ENCODE measurements around the gene RNASE3. TPM values are rescaled to one million over a fixed set of nuclear protein-coding genes. Genes with fewer than 3 reads are reported as not detected.

Gene RNASE3
- polyA plus RNA-seq, 1 donor from 2014 or later = not detected

DNA sequence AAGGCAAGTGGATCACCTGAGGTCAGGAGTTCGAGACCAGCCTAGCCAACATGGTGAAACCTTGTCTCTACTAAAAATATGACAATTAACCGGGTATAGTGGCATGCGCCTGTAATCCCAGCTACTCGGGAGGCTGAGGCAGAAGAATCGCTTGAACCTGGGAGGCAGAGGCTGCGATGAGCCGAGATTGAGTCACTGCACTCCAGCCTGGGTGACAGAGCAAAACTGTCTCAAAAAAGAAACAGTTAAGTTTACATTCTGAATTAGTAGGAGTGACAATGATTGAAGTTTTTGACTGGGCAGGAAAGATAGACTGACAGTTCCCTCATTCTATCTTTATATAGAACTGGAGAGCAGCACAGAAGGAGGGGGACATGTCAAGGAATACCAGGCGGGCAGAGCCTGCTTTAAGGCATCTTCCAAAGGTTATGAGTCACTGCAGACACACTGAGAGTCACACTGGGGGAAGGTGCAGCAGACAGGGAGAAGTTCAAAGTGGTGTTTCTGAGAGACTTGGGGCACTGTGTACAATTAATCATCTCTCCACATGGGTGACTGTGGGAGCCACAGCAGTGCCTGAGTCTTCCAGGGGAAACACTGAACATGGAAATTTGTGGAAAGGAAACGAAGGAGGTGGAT is 42.8 kb upstream of the RNASE3 start:
- no peak overlapping the region for H3K4me2 ChIP-seq (ENCODE audit: low read length)

DNA sequence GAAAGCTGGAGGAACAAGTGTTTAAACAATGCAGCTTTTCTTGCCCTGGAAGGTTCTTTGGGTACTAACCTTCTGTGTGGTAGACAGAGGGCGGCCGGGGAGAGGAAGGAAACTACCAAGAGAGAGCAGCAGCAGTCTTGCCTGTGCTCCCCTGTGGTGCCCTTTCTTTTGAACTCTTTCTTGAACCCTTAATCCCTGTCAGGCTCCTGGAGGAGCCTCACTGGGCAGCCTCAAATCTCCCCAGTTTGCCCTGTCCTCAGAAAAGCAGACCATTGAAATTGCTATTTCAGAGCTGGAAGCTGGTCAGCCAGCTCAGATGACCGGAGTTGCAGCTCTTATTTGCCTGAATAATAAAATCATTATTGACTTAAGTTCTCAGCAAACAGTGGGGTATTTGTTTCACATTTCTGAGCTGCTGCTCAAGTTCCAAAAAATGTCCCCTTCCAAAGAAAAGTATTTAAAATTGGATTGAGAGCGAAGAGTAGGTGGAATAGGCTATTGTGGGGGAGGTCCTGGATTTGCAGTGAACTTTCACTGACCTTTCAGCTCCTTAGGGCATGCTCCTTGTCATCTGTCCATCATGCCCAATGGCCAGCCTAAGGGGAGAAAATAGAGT is 42.1 kb upstream of the RNASE3 start:
- Histone ChIP-seq H3K4me3 (ENCODE audit: low read length) (no peak overlapping the region), H3K9ac (ENCODE audit: low read length) (no peak overlapping the region), H4K20me1 (ENCODE audit: insufficient read depth) (no peaks in the 10 kb centered on the region), H3K27me3 (ENCODE audit: insufficient read depth, low read depth, low read length) (no peaks in the 10 kb centered on the region), H2AFZ (ENCODE audit: low read depth, low read length) (no peak overlapping the region), H3F3A (ENCODE audit: insufficient read depth, low read length, poor library complexity, severe bottlenecking) (no peaks in the 10 kb centered on the region), H3K36me3 (ENCODE audit: insufficient read depth, low read length) (no peaks in the 10 kb centered on the region), H3K27ac (ENCODE audit: low read length) (no peak overlapping the region), H3K9me3 (ENCODE audit: low read length) (no peaks in the 10 kb centered on the region), H3K79me2 (replicated peaks; ENCODE audit: insufficient read depth, low read length) (no peaks in the 10 kb centered on the region), H3K9me2 (ENCODE audit: insufficient read depth, low read length) (no peaks in the 10 kb centered on the region), H3K4me2 (ENCODE audit: low read length) (no peak overlapping the region)
- no peak for TF ChIP-seq EP300 (conservative IDR thresholded peaks at IDR 0.05; ENCODE audit: poor library complexity, severe bottlenecking)
- no peak for TF ChIP-seq MXI1 (conservative IDR thresholded peaks at IDR 0.05; ENCODE audit: poor library complexity, severe bottlenecking)
- TF ChIP-seq TAF1 (IDR thresholded peaks at IDR 0.05; ENCODE audit: low read depth) = no peak
- TF ChIP-seq SMC3 (conservative IDR thresholded peaks at IDR 0.05; ENCODE audit: poor library complexity) = no peak
- TF ChIP-seq, protein P1, sequence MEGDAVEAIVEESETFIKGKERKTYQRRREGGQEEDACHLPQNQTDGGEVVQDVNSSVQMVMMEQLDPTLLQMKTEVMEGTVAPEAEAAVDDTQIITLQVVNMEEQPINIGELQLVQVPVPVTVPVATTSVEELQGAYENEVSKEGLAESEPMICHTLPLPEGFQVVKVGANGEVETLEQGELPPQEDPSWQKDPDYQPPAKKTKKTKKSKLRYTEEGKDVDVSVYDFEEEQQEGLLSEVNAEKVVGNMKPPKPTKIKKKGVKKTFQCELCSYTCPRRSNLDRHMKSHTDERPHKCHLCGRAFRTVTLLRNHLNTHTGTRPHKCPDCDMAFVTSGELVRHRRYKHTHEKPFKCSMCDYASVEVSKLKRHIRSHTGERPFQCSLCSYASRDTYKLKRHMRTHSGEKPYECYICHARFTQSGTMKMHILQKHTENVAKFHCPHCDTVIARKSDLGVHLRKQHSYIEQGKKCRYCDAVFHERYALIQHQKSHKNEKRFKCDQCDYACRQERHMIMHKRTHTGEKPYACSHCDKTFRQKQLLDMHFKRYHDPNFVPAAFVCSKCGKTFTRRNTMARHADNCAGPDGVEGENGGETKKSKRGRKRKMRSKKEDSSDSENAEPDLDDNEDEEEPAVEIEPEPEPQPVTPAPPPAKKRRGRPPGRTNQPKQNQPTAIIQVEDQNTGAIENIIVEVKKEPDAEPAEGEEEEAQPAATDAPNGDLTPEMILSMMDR (IDR thresholded peaks at IDR 0.05; ENCODE audit: poor library complexity, severe bottlenecking) = no peak
- no peak for TF ChIP-seq RAD21 (conservative IDR thresholded peaks at IDR 0.05)
- no peak for TF ChIP-seq POLR2AphosphoS5 (IDR thresholded peaks at IDR 0.05)
- no peak for TF ChIP-seq EZH2 (IDR thresholded peaks at IDR 0.05; ENCODE audit: borderline replicate concordance, insufficient read depth, low read length, poor library complexity, severe bottlenecking)
- TF ChIP-seq, protein P2, sequence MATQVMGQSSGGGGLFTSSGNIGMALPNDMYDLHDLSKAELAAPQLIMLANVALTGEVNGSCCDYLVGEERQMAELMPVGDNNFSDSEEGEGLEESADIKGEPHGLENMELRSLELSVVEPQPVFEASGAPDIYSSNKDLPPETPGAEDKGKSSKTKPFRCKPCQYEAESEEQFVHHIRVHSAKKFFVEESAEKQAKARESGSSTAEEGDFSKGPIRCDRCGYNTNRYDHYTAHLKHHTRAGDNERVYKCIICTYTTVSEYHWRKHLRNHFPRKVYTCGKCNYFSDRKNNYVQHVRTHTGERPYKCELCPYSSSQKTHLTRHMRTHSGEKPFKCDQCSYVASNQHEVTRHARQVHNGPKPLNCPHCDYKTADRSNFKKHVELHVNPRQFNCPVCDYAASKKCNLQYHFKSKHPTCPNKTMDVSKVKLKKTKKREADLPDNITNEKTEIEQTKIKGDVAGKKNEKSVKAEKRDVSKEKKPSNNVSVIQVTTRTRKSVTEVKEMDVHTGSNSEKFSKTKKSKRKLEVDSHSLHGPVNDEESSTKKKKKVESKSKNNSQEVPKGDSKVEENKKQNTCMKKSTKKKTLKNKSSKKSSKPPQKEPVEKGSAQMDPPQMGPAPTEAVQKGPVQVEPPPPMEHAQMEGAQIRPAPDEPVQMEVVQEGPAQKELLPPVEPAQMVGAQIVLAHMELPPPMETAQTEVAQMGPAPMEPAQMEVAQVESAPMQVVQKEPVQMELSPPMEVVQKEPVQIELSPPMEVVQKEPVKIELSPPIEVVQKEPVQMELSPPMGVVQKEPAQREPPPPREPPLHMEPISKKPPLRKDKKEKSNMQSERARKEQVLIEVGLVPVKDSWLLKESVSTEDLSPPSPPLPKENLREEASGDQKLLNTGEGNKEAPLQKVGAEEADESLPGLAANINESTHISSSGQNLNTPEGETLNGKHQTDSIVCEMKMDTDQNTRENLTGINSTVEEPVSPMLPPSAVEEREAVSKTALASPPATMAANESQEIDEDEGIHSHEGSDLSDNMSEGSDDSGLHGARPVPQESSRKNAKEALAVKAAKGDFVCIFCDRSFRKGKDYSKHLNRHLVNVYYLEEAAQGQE (IDR thresholded peaks at IDR 0.05; ENCODE audit: borderline replicate concordance) = no peak

More for the DNA sequence above, 42.8 kb upstream of the RNASE3 start:
- no peaks in the 10 kb centered on the region for H3K9me2 ChIP-seq (ENCODE audit: insufficient read depth, low read length)
- no peaks in the 10 kb centered on the region for H3K9me3 ChIP-seq (ENCODE audit: low read length)
- H3K36me3 ChIP-seq (ENCODE audit: insufficient read depth, low read length) = no peaks in the 10 kb centered on the region
- no peak overlapping the region for H2AFZ ChIP-seq (ENCODE audit: low read depth, low read length)
- no peak overlapping the region for H3K9ac ChIP-seq (ENCODE audit: low read length)
- TF ChIP-seq, protein P2 (IDR thresholded peaks at IDR 0.05; ENCODE audit: borderline replicate concordance) = no peak
- TF ChIP-seq RAD21 (conservative IDR thresholded peaks at IDR 0.05) (no peak), MXI1 (conservative IDR thresholded peaks at IDR 0.05; ENCODE audit: poor library complexity, severe bottlenecking) (no peak), TAF1 (IDR thresholded peaks at IDR 0.05; ENCODE audit: low read depth) (no peak)
- TF ChIP-seq, protein P1 (IDR thresholded peaks at IDR 0.05; ENCODE audit: poor library complexity, severe bottlenecking) = no peak
- no peak overlapping the region for H3K4me3 ChIP-seq (ENCODE audit: low read length)
- H3F3A ChIP-seq (ENCODE audit: insufficient read depth, low read length, poor library complexity, severe bottlenecking) = no peaks in the 10 kb centered on the region
- H3K79me2 ChIP-seq (replicated peaks; ENCODE audit: insufficient read depth, low read length) = no peaks in the 10 kb centered on the region
- no peaks in the 10 kb centered on the region for H3K27me3 ChIP-seq (ENCODE audit: insufficient read depth, low read depth, low read length)
- no peaks in the 10 kb centered on the region for H4K20me1 ChIP-seq (ENCODE audit: insufficient read depth)
- no peak overlapping the region for H3K27ac ChIP-seq (ENCODE audit: low read length)

Measured in neural cell (in vitro differentiated cells).